CD4-positive, alpha-beta T cell (primary cell): ENCODE measurements around the gene NDUFS6. TPM values are rescaled to one million over a fixed set of nuclear protein-coding genes. Genes with fewer than 3 reads are reported as not detected.

Source experiments
- ATAC-seq: fragments of 200-7000 bp; cut with Tn5 transposase; one replicate; pipeline ENCODE4 v1.10.0; 2022; ENCODE audit warnings: mild to moderate bottlenecking; ENCODE audit not compliant: poor library complexity
- CTCF ChIA-PET: fragments of 350-600 bp; sonication (Branson Sonifier 250); formaldehyde crosslinking; loops from one replicate; lab custom pipeline; 2021; ENCODE audit warnings: antibody characterized with exemption, inconsistent platforms; lab: Charles Lee
- POLR2A ChIA-PET: fragments of 350-600 bp; sonication (Branson Sonifier 250); formaldehyde crosslinking; loops from one replicate; lab custom pipeline; 2021; ENCODE audit warnings: antibody characterized with exemption, inconsistent platforms; lab: Charles Lee
- DNase-seq, 14 experiments: peaks; one replicate each; pipeline ENCODE4 v3.0.0-alpha.2; 2013 to 2020; ENCODE audit warnings: mixed read lengths in 2 of 14
- H3K27ac ChIP-seq, 2 donors: one replicate each; pipeline versions ENCODE4 v1.5.1 to v1.7.0; 2013; ENCODE audit warnings: low read length in 2 of 2, low read depth in 1 of 2, mild to moderate bottlenecking in 1 of 2
- H3K27me3 ChIP-seq, 2 experiments: 1 replicate in 1 of 2; 2 replicates in 1 of 2; pipeline versions ENCODE4 v1.6.1 to v1.7.0; 2013; ENCODE audit warnings: low read length in 2 of 2, control low read depth in 1 of 2, mild to moderate bottlenecking in 1 of 2, moderate library complexity in 1 of 2; ENCODE audit not compliant: insufficient read depth in 2 of 2, control insufficient read depth in 1 of 2
- H3K36me3 ChIP-seq: one replicate; pipeline ENCODE4 v1.6.1; 2013; ENCODE audit warnings: low read length, control low read depth; ENCODE audit not compliant: insufficient read depth
- H3K4me1 ChIP-seq: one replicate; pipeline ENCODE4 v1.6.1; 2013; ENCODE audit warnings: low read length, control low read depth; ENCODE audit not compliant: insufficient read depth
- H3K4me3 ChIP-seq: one replicate; pipeline ENCODE4 v1.5.1; 2013; ENCODE audit warnings: mild to moderate bottlenecking, low read length, moderate library complexity
- H3K9me3 ChIP-seq, 2 experiments: 1 replicate in 1 of 2; 2 replicates in 1 of 2; pipeline versions ENCODE4 v1.6.1 to v1.7.0; 2013; ENCODE audit warnings: low read length in 2 of 2, mild to moderate bottlenecking in 2 of 2, control low read depth in 1 of 2, moderate library complexity in 1 of 2; ENCODE audit not compliant: control insufficient read depth in 1 of 2, insufficient read depth in 1 of 2
- H3K27ac Mint-ChIP-seq: one replicate; pipeline ENCODE4 v1.8.0; 2020; ENCODE audit warnings: mixed read lengths
- H3K27me3 Mint-ChIP-seq: one replicate; pipeline ENCODE4 v1.8.0; 2021; ENCODE audit warnings: mixed read lengths
- H3K36me3 Mint-ChIP-seq: one replicate; pipeline ENCODE4 v1.8.0; 2021; ENCODE audit warnings: low read depth, mixed read lengths
- H3K4me1 Mint-ChIP-seq: one replicate; pipeline ENCODE4 v1.8.0; 2021; ENCODE audit warnings: low read depth, mixed read lengths
- H3K4me3 Mint-ChIP-seq: one replicate; pipeline ENCODE4 v1.8.0; 2020; ENCODE audit warnings: mild to moderate bottlenecking, mixed read lengths
- H3K9me3 Mint-ChIP-seq: one replicate; pipeline ENCODE4 v1.8.0; 2020; ENCODE audit warnings: mixed read lengths
- CTCF ChIP-seq: fragments of 200-600 bp; IDR thresholded peaks from one replicate; pipeline ENCODE4 v1.8.0; 2022; ENCODE audit warnings: antibody characterized with exemption, mild to moderate bottlenecking
- intact Hi-C, 2 experiments: fragments of 100-400 bp; cut with DNase I in 1 of 2; cut with micrococcal nuclease in 1 of 2; formaldehyde crosslinking; loops; one replicate each; pipeline versions ENCODE4 v1.15.1 to v1.9.0; 2023 to 2025; cut with DNase I, micrococcal nuclease
- total RNA-seq, 174 experiments: library from RNA in 2 of 174; stranded (reverse) in 2 of 174; gene quantifications; one replicate each; pipeline ENCODE4 v1.2.3 and lab custom pipeline; 2021 to 2026

The NDUFS6 gene
- total RNA-seq, 2 experiments from 2014 or later, result 13.1 to 17.5 TPM

GRCh38 chr5:1820926-1821325 is 19.7 kb downstream of the NDUFS6 start:
- Mint-ChIP-seq H3K4me1 (no peaks in the 10 kb centered on the region), H3K9me3 (no peaks in the 10 kb centered on the region), H3K27ac (no peak overlapping the region), H3K4me3 (no peak overlapping the region), H3K27me3 (no peaks in the 10 kb centered on the region), H3K36me3 (peaks cover 83% of the 10 kb centered on the region)
- no peak for ATAC-seq
- Histone ChIP-seq H3K4me1 (no peaks in the 10 kb centered on the region), H3K36me3 (peaks cover 56% of the 10 kb centered on the region), H3K9me3 (no peaks in the 10 kb centered on the region), H3K27me3 (no peaks in the 10 kb centered on the region), H3K4me3 (no peak overlapping the region), H3K27ac (no peak overlapping the region)
- DNase-seq, result no peak
- intact Hi-C loops, result no loop called here
- POLR2A ChIA-PET, result no interaction called here
- CTCF ChIA-PET, result no interaction called here
- no peak for TF ChIP-seq CTCF

DNA sequence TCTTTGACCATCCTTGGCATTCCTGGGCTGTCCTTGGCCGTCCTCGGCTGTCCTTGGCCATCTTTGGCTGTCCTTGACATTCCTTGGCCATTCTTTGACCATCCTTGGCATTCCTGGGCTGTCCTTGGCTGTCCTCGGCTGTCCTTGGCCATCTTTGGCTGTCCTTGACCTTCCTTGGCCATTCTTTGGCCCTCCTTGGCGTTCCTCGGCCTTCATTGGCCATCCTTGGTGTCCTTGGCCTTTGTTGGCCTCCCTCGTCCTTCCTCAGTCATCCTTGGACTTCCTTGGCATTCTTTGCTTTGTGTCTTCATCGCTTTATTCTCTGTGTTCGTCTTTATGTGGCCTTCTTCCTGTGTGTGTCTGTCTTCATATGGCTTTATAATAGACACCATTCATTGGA is 20.7 kb downstream of the NDUFS6 start:
- Mint-ChIP-seq H3K27ac (no peak overlapping the region), H3K36me3 (peaks cover 74% of the 10 kb centered on the region)
- ATAC-seq, result no peak

GRCh38 chr5:1823381-1824034 is 22.3 kb downstream of the NDUFS6 start:
- Mint-ChIP-seq H3K27me3 (no peaks in the 10 kb centered on the region), H3K36me3 (peaks cover 57% of the 10 kb centered on the region), H3K9me3 (no peaks in the 10 kb centered on the region), H3K4me1 (no peaks in the 10 kb centered on the region), H3K27ac (no peak overlapping the region), H3K4me3 (no peak overlapping the region)
- intact Hi-C loops, result no loop called here
- no peak overlapping the region for H3K4me3 ChIP-seq
- no peak for DNase-seq
- H3K27ac ChIP-seq, result no peak overlapping the region
- no peak for ATAC-seq
- POLR2A ChIA-PET, result no interaction called here
- H3K4me1 ChIP-seq, result peaks cover 6% of the 10 kb centered on the region
- H3K9me3 ChIP-seq, result no peaks in the 10 kb centered on the region
- no peaks in the 10 kb centered on the region for H3K27me3 ChIP-seq
- CTCF ChIA-PET, result no interaction called here
- TF ChIP-seq CTCF, result no peak
- peaks cover 35% of the 10 kb centered on the region for H3K36me3 ChIP-seq

More for the DNA sequence above, 20.7 kb downstream of the NDUFS6 start:
- CTCF ChIA-PET, result no interaction called here
- Histone ChIP-seq H3K36me3 (peaks cover 48% of the 10 kb centered on the region), H3K4me3 (no peak overlapping the region), H3K27ac (no peak overlapping the region), H3K4me1 (no peaks in the 10 kb centered on the region), H3K27me3 (no peaks in the 10 kb centered on the region), H3K9me3 (no peaks in the 10 kb centered on the region)
- intact Hi-C loops, result no loop called here
- H3K4me1 Mint-ChIP-seq, result no peaks in the 10 kb centered on the region
- TF ChIP-seq CTCF, result no peak
- H3K4me3 Mint-ChIP-seq, result no peak overlapping the region
- DNase-seq, result no peak
- POLR2A ChIA-PET, result no interaction called here
- no peaks in the 10 kb centered on the region for H3K27me3 Mint-ChIP-seq
- no peaks in the 10 kb centered on the region for H3K9me3 Mint-ChIP-seq
